ENCODE measurements around the gene RAB33B.

DNA sequence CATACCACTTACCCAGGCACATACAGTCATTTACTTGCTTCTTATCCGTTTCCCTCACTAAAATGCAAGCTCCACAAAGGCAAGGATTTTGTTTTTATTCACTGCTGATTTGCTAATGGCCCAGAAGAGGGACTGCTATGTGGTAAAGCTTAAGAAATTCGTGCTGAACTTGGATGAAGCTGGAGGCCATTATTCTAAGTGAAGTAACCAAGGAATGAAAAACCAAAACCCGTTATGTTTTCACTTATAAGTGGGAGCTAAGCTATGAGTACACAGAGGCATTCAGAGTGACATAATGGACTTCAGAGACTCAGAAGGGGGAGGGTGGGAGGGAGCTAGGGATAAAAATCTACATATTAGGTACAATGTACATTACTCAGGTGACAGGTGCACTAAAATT, 47.2 kb downstream of the RAB33B start:
- TF ChIP-seq, protein P1, sequence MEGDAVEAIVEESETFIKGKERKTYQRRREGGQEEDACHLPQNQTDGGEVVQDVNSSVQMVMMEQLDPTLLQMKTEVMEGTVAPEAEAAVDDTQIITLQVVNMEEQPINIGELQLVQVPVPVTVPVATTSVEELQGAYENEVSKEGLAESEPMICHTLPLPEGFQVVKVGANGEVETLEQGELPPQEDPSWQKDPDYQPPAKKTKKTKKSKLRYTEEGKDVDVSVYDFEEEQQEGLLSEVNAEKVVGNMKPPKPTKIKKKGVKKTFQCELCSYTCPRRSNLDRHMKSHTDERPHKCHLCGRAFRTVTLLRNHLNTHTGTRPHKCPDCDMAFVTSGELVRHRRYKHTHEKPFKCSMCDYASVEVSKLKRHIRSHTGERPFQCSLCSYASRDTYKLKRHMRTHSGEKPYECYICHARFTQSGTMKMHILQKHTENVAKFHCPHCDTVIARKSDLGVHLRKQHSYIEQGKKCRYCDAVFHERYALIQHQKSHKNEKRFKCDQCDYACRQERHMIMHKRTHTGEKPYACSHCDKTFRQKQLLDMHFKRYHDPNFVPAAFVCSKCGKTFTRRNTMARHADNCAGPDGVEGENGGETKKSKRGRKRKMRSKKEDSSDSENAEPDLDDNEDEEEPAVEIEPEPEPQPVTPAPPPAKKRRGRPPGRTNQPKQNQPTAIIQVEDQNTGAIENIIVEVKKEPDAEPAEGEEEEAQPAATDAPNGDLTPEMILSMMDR (IDR thresholded peaks at IDR 0.05; ENCODE audit: low read depth, low read length, poor library complexity, severe bottlenecking) = no peak
- TF ChIP-seq EZH2phosphoT487 (IDR thresholded peaks at IDR 0.05; ENCODE audit: borderline replicate concordance, low read length) = no peak

Measured in DOHH2 (cell line).